Jurkat, Clone E6-1 (cell line): Measurements from ENCODE around the gene LAPTM4A. TPM values are rescaled to one million over a fixed set of nuclear protein-coding genes. Genes with fewer than 3 reads are reported as not detected.
"Not testable (repeated sequence)": the region's sequence is repeated elsewhere in the genome, so short reads cannot be mapped to it uniquely, and the experiment has no call there.

Source experiments
- DNase-seq: peaks from one replicate; pipeline ENCODE4 v3.0.0-alpha.2; 2011; ENCODE audit warnings: low read depth, low spot score
- H3K4me3 ChIP-seq: 2 replicates; pipeline ENCODE4 v1.5.1; 2011; ENCODE audit warnings: mild to moderate bottlenecking, low read length, control low read depth, moderate library complexity
- polyA plus RNA-seq: library from polyadenylated mRNA; unstranded; fragments of >200 nt; gene quantifications from one replicate; pipeline ENCODE4 v1.2.1, GENCODE V29; 2012; ENCODE audit warnings: missing spikeins; ENCODE audit not compliant: insufficient read length, insufficient read depth

The LAPTM4A gene
- polyA plus RNA-seq = 42.2 TPM

- peak; percentile 99 for DNase-seq
- peak within 1 kb of the TSS; percentile 65 for H3K4me3 ChIP-seq
These were observed at the start of gene LAPTM4A for GRCh38 chr2:20051532-20052228. LAPTM4A (minus strand) TSS chr2:20051628; CDS start chr2:20051520, 108 bp downstream.

GRCh38 chr2:20100711-20101110 is 49.3 kb upstream of the LAPTM4A start:
- DNase-seq = no peak

GRCh38 chr2:20099780-20100179 is 48.4 kb upstream of the LAPTM4A start:
- H3K4me3 ChIP-seq = no peak overlapping the region
- DNase-seq = no peak

More at GRCh38 chr2:20100711-20101110, 49.3 kb upstream of the LAPTM4A start:
- no peak overlapping the region for H3K4me3 ChIP-seq

- H3K4me3 ChIP-seq = no peak overlapping the region
- DNase-seq = peak; percentile 71
These were observed 46.7 kb upstream of the LAPTM4A start for GRCh38 chr2:20097889-20098714.

GRCh38 chr2:20095469-20095868 is 44.0 kb upstream of the LAPTM4A start:
- no peak overlapping the region for H3K4me3 ChIP-seq
- DNase-seq = no peak

- no peak overlapping the region for H3K4me3 ChIP-seq
- DNase-seq = no peak
These were observed 43.5 kb upstream of the LAPTM4A start for GRCh38 chr2:20094955-20095354.

GRCh38 chr2:20094142-20094755 is 42.8 kb upstream of the LAPTM4A start:
- H3K4me3 ChIP-seq = no peak overlapping the region
- no peak for DNase-seq

GRCh38 chr2:20093263-20094141 is 42.1 kb upstream of the LAPTM4A start:
- DNase-seq = no peak

GRCh38 chr2:20092901-20093235 is 41.4 kb upstream of the LAPTM4A start:
- no peak for DNase-seq

More at GRCh38 chr2:20093263-20094141, 42.1 kb upstream of the LAPTM4A start:
- H3K4me3 ChIP-seq = no peak overlapping the region

GRCh38 chr2:20092226-20092900 is 40.9 kb upstream of the LAPTM4A start:
- no peak for DNase-seq

More at GRCh38 chr2:20092901-20093235, 41.4 kb upstream of the LAPTM4A start:
- H3K4me3 ChIP-seq = no peak overlapping the region

GRCh38 chr2:20091305-20091991 is 40.0 kb upstream of the LAPTM4A start:
- no peak for DNase-seq
- no peak overlapping the region for H3K4me3 ChIP-seq

More at GRCh38 chr2:20092226-20092900, 40.9 kb upstream of the LAPTM4A start:
- no peak overlapping the region for H3K4me3 ChIP-seq

GRCh38 chr2:20089715-20090464 is 38.5 kb upstream of the LAPTM4A start:
- H3K4me3 ChIP-seq = no peak overlapping the region
- no peak for DNase-seq

- DNase-seq, H3K4me3 ChIP-seq: not testable (repeated sequence)
These were observed 34.5 kb upstream of the LAPTM4A start for GRCh38 chr2:20085909-20086308.

GRCh38 chr2:20082812-20083211 is 31.4 kb upstream of the LAPTM4A start:
- not testable (repeated sequence) for DNase-seq, H3K4me3 ChIP-seq

- DNase-seq = no peak
- H3K4me3 ChIP-seq = no peak overlapping the region
These were observed 30.4 kb upstream of the LAPTM4A start for GRCh38 chr2:20081841-20082240.

GRCh38 chr2:20080839-20081415 is 29.5 kb upstream of the LAPTM4A start:
- H3K4me3 ChIP-seq = no peak overlapping the region
- no peak for DNase-seq

- DNase-seq = no peak
- H3K4me3 ChIP-seq = no peak overlapping the region
These were observed 29.0 kb upstream of the LAPTM4A start for GRCh38 chr2:20080428-20080827.
